Ovary (tissue), 9 donors: ENCODE measurements around the gene SH2D4B. TPM values are rescaled to one million over a fixed set of nuclear protein-coding genes. Genes with fewer than 3 reads are reported as not detected.

Experiments used
- DNase-seq, 5 donors: peaks; one replicate each; pipeline ENCODE4 v3.0.0-alpha.2; 2019 to 2020
- H3K27ac ChIP-seq, 2 donors: fragments of 200-600 bp; one replicate each; pipeline versions ENCODE4 v1.5.1 to v1.8.0; 2019 to 2022
- H3K27me3 ChIP-seq: fragments of 200-600 bp; one replicate; pipeline ENCODE4 v1.8.0; 2022
- H3K36me3 ChIP-seq: fragments of 200-600 bp; sonication (generic); one replicate; pipeline ENCODE4 v1.5.1; 2019
- H3K4me1 ChIP-seq: one replicate; pipeline ENCODE4 v1.8.1; 2013; ENCODE audit warnings: mild to moderate bottlenecking, moderate library complexity; ENCODE audit not compliant: insufficient read depth
- H3K4me3 ChIP-seq: fragments of 200-600 bp; sonication (generic); one replicate; pipeline ENCODE4 v1.5.1; 2017
- H3K9me3 ChIP-seq, 2 donors: fragments of 200-600 bp in 1 of 2; sonication (generic) in 1 of 2; one replicate each; pipeline versions ENCODE4 v1.5.1 to v1.8.1; 2013 to 2019; ENCODE audit warnings: mild to moderate bottlenecking in 1 of 2, moderate library complexity in 1 of 2
- CTCF ChIP-seq, 3 donors: fragments of 450-650 bp in 2 of 3; fragments of 200-600 bp in 1 of 3; IDR thresholded peaks; one replicate each; pipeline versions ENCODE4 v1.5.1 to v1.8.0; 2016 to 2022; ENCODE audit warnings: antibody characterized with exemption in 3 of 3, mild to moderate bottlenecking in 1 of 3
- EP300 ChIP-seq: sonication (generic); formaldehyde crosslinking; IDR thresholded peaks from one replicate; pipeline ENCODE4 v1.6.1; 2017; ENCODE audit warnings: antibody characterized with exemption
- POLR2A ChIP-seq: fragments of 450-650 bp; IDR thresholded peaks from one replicate; pipeline ENCODE4 v1.6.1; 2017; ENCODE audit warnings: antibody characterized with exemption, mild to moderate bottlenecking, moderate library complexity
- WGBS, 3 donors: extraction: QIAGEN DNeasy Blood & Tissue Kit in 1 of 3; methylation state at CpG; one replicate each; pipeline versions ENCODE4 v1.1.5 to v1.1.7; 2013 to 2017; 5-methylcytosine and 5-hydroxymethylcytosine counted together
- intact Hi-C, 4 donors: fragments of 100-400 bp; cut with DNase I; formaldehyde crosslinking; loops; one replicate each; pipeline versions ENCODE4 v1.11.0 to v1.15.1; 2022 to 2023
- polyA plus RNA-seq, 2 donors: library from polyadenylated mRNA; stranded (reverse); fragments of 200-250 nt in 1 of 2; fragments of 350-450 nt in 1 of 2; fragmentation: Illumina TruSeq in 1 of 2; extraction: RNeasy Lipid Tissue Mini Kit (QIAGEN cat#74804) in 1 of 2; gene quantifications; one replicate each; pipeline ENCODE4 v1.2.3, GENCODE V29; 2013 to 2014
- total RNA-seq, 7 donors: library from RNA; depleted of rRNA in 2 of 7; stranded (reverse); fragments of >200 nt in 2 of 7; fragmentation: NEBNext Ultra II Directional in 3 of 7; extraction: Animal tissue kit (Norgen Biotek cat#: 25700) in 3 of 7; gene quantifications; one replicate each; pipeline versions ENCODE4 v1.1.0 to v1.2.4, GENCODE V29; 2016 to 2023
- donor health status: DM: no; HTN: no; CAD: no; lungs with moderate emphysema.
- donor health status: DM: no; HTN: no; CAD: no.
- donor health status: Bipolar disorder and iron deficiency.
- donor health status: DM: yes; HTN: yes; CAD: no.
- donor health status: DM: no; HTN: no; CAD: no.
- donor health status: DM: yes; HTN: yes; CAD: no.

Gene SH2D4B
- total and polyA plus RNA-seq, 9 donors: 0.05 to 0.53 (median 0.10) TPM; not detected in 5

GRCh38 chr10:80509108-80509402 lies 28.6 kb upstream of the SH2D4B start:
- Histone ChIP-seq H3K9me3 (no peaks in the 10 kb centered on the region), H3K27ac (no peak overlapping the region), H3K4me3 (no peak overlapping the region), H3K4me1 (peaks cover 8% of the 10 kb centered on the region), H3K36me3 (no peaks in the 10 kb centered on the region), H3K27me3 (no peaks in the 10 kb centered on the region)
- no peak for DNase-seq
- WGBS, 3 donors: 88 to 90% (median 88%) methylated on average over 8 of the region's 8 CpGs
- TF ChIP-seq POLR2A (no peak), EP300 (no peak), CTCF (IDR thresholded peaks at IDR 0.05) (no peak)
- intact Hi-C loops: loop anchor here in 1 of 4 donors (5.0 to 10.0 kb wide), 2 partner anchors 67 to 104 kb away; partner anchors contain the start of gene PRXL2A

GRCh38 chr10:80509403-80510161 lies 28.1 kb upstream of the SH2D4B start:
- no peak for TF ChIP-seq EP300
- no peak for TF ChIP-seq POLR2A
- no peak for TF ChIP-seq CTCF (IDR thresholded peaks at IDR 0.05)
- Histone ChIP-seq H3K27me3 (no peaks in the 10 kb centered on the region), H3K4me1 (peaks cover 8% of the 10 kb centered on the region), H3K36me3 (no peaks in the 10 kb centered on the region), H3K4me3 (no peak overlapping the region), H3K9me3 (no peaks in the 10 kb centered on the region), H3K27ac (no peak overlapping the region)
- 41 to 59% (median 56%) methylated on average over 18 of the region's 18 CpGs for WGBS, 3 donors
- intact Hi-C loops: loop anchor here in 1 of 4 donors (5.0 to 10.0 kb wide), 2 partner anchors 67 to 105 kb away; partner anchors contain the start of gene PRXL2A
- DNase-seq: no peak

GRCh38 chr10:80512031-80512526 lies 25.6 kb upstream of the SH2D4B start:
- H3K36me3 ChIP-seq: no peaks in the 10 kb centered on the region
- DNase-seq: no peak
- H3K4me1 ChIP-seq: peaks cover 3% of the 10 kb centered on the region
- WGBS, 3 donors: 82 to 93% (median 86%) methylated on average over 7 to 10 of the region's 10 CpGs
- H3K27me3 ChIP-seq: no peaks in the 10 kb centered on the region
- H3K9me3 ChIP-seq: no peaks in the 10 kb centered on the region
- H3K27ac ChIP-seq: no peak overlapping the region
- intact Hi-C loops: no loop called here
- TF ChIP-seq CTCF (IDR thresholded peaks at IDR 0.05) (no peak), POLR2A (no peak)
- no peak overlapping the region for H3K4me3 ChIP-seq

- 85 to 94% (median 89%) methylated on average over 6 of the region's 6 CpGs for WGBS, 3 donors
- H3K27me3 ChIP-seq: no peaks in the 10 kb centered on the region
- peaks cover 3% of the 10 kb centered on the region for H3K4me1 ChIP-seq
- no peak for DNase-seq
- H3K27ac ChIP-seq: no peak overlapping the region
- H3K36me3 ChIP-seq: no peaks in the 10 kb centered on the region
- TF ChIP-seq EP300 (no peak), POLR2A (no peak), CTCF (IDR thresholded peaks at IDR 0.05) (no peak)
- no peak overlapping the region for H3K4me3 ChIP-seq
- intact Hi-C loops: no loop called here
- no peaks in the 10 kb centered on the region for H3K9me3 ChIP-seq
Measured at GRCh38 chr10:80513106-80513505, 24.6 kb upstream of the SH2D4B start.
